ENCODE measurements around the gene THADA. TPM values are rescaled to one million over a fixed set of nuclear protein-coding genes. Genes with fewer than 3 reads are reported as not detected.

Gene THADA
- total and polyA plus RNA-seq, 4 experiments from 2014 or later: 20.3 to 44.8 (median 32.8) TPM

DNA sequence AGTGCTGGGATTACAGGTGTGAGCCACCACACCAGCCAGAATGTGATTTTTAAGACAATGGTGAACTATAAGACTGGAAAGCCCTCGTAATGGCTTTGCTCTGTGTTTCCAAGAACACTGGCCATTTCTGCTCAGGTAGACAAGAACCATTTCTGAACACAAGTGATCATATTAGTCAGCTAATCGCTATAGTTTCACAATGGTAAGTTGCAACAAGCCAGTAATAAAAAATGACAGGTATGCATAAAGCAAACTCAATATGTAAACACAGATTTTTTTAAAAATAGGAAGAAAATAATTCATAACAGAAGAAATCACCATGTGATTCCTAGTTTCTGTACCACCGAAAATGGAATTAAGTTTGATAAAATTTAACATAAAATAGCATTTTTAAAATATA is 166.5 kb downstream of the THADA start:
- Mint-ChIP-seq H3K9me3 (no peaks in the 10 kb centered on the region), H3K27me3 (no peaks in the 10 kb centered on the region), H3K27ac (no peak overlapping the region), H3K36me3 (peaks cover 27 to 31% of the 10 kb centered on the region in 2 donors), H3K4me3 (no peak overlapping the region), H3K4me1 (peaks cover 28 to 40% (median 32%) of the 10 kb centered on the region in 4 donors)
- no peak for DNase-seq
- Histone ChIP-seq H3K4me3 (ENCODE audit: low read length in 2 of 2) (no peak overlapping the region), H3K27me3 (ENCODE audit: insufficient read depth, low read length) (no peaks in the 10 kb centered on the region), H3K9me3 (ENCODE audit: control insufficient read depth in 1 of 2, low read length in 2 of 2) (no peaks in the 10 kb centered on the region), H3K27ac (ENCODE audit: low read depth, low read length) (no peak overlapping the region), H3K4me1 (ENCODE audit: insufficient read depth, low read length) (peaks cover 30% of the 10 kb centered on the region), H3K36me3 (ENCODE audit: insufficient read depth, low read length) (no peaks in the 10 kb centered on the region)
- POLR2A ChIA-PET (ENCODE audit: partially characterized antibody): no interaction called here
- CTCF ChIA-PET (ENCODE audit: partially characterized antibody): no interaction called here
- intact Hi-C loops (cut with micrococcal nuclease): loop anchor here (5.0 kb wide), 2 partner anchors 137 to 297 kb away; no protein-coding TSS in a partner anchor

DNA sequence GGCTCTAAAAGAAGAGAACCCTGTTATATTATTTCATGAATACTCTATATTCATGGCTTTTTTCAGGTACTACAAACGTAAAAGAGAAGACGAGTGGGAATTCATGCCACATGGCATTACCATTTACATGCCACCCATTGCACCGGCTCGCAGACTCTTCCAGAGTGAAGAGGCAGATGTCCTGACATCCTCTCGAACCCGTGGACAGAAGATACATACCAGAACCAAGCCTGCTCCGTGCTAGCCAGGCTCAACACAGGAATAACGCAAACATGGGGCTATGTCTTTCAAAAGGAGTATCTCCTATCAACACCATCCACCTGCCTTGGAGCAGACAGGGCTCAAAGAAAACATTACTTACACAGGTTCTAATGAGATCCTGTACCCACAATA is 168.8 kb downstream of the THADA start:
- Histone ChIP-seq H3K9me3 (ENCODE audit: control insufficient read depth in 1 of 2, low read length in 2 of 2) (no peaks in the 10 kb centered on the region), H3K4me3 (ENCODE audit: low read length in 2 of 2) (no peak overlapping the region), H3K27ac (ENCODE audit: low read depth, low read length) (peak overlapping the region; percentile 20), H3K36me3 (ENCODE audit: insufficient read depth, low read length) (no peaks in the 10 kb centered on the region), H3K27me3 (ENCODE audit: insufficient read depth, low read length) (no peaks in the 10 kb centered on the region), H3K4me1 (ENCODE audit: insufficient read depth, low read length) (peaks cover 39% of the 10 kb centered on the region)
- H3K4me3 Mint-ChIP-seq: peak overlapping the region in 5 of 8 donors; percentile 5 to 81 (median 44)
- H3K27me3 Mint-ChIP-seq: no peaks in the 10 kb centered on the region
- H3K27ac Mint-ChIP-seq: peak overlapping the region; percentile 3 to 92 (median 87)
- H3K9me3 Mint-ChIP-seq: no peaks in the 10 kb centered on the region
- CTCF ChIA-PET (ENCODE audit: partially characterized antibody): interaction anchor here (0.6 to 2.1 kb wide), 5 partner anchors 58 to 306 kb away, joined by 3 to 7 read pairs (median 3); no protein-coding TSS in a partner anchor
- POLR2A ChIA-PET (ENCODE audit: partially characterized antibody): interaction anchor here (0.6 to 2.6 kb wide), 16 partner anchors 8 to 616 kb away, joined by 3 to 13 read pairs (median 3); partner anchors contain the start of gene ZFP36L2
- intact Hi-C loops (cut with micrococcal nuclease): loop anchor here (5.0 kb wide), 2 partner anchors 135 to 295 kb away; no protein-coding TSS in a partner anchor
- peaks cover 32 to 44% (median 37%) of the 10 kb centered on the region in 4 donors for H3K4me1 Mint-ChIP-seq
- H3K36me3 Mint-ChIP-seq: peaks cover 23 to 24% of the 10 kb centered on the region in 2 donors
- DNase-seq: no peak

DNA sequence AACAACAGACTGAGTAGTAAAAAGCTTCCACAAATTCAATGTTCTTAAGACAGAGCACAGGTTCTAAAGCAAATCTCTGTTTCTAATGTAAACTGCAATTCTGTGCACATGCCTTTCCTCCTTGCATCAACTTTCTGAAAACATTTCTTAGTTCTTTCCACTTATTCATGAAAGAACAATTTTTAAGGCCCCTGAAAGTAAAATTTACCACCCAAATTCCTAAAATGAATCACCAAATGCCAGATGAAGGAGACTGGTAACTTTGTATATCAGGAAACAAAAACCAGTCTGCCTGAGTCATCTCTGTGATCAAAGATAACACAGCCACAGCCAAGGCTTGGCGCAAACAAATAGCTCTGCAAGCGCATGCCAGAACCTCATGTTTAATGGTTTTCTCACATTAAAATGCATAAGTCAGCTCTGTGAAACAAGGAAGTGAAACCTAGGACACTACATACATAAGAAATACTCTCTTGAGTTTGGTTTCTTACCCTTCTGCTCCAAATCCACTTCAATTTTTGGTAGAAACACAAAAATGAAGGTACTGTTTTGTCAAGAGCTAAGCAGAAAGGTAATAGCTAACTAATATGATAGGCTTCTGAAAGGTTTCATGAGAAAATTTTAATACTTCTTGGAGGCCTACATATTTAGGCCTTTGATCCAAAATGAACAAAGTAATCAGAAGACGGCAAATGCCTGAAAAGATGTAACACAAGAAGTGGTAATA is 169.4 kb downstream of the THADA start:
- Histone ChIP-seq H3K4me1 (ENCODE audit: insufficient read depth, low read length) (peaks cover 39% of the 10 kb centered on the region), H3K9me3 (ENCODE audit: control insufficient read depth in 1 of 2, low read length in 2 of 2) (no peaks in the 10 kb centered on the region), H3K27me3 (ENCODE audit: insufficient read depth, low read length) (no peaks in the 10 kb centered on the region), H3K4me3 (ENCODE audit: low read length in 2 of 2) (no peak overlapping the region), H3K27ac (ENCODE audit: low read depth, low read length) (peak overlapping the region; percentile 20), H3K36me3 (ENCODE audit: insufficient read depth, low read length) (no peaks in the 10 kb centered on the region)
- Mint-ChIP-seq H3K4me3 (peak overlapping the region; percentile 1 to 81 (median 51)), H3K9me3 (no peaks in the 10 kb centered on the region), H3K4me1 (peaks cover 32 to 44% (median 37%) of the 10 kb centered on the region in 4 donors), H3K27me3 (no peaks in the 10 kb centered on the region), H3K27ac (peak overlapping the region; percentile 3 to 92 (median 87)), H3K36me3 (peaks cover 24 to 26% of the 10 kb centered on the region in 2 donors)
- CTCF ChIA-PET (ENCODE audit: partially characterized antibody): interaction anchor here (0.6 to 2.1 kb wide), 5 partner anchors 58 to 305 kb away, joined by 3 to 7 read pairs (median 3); no protein-coding TSS in a partner anchor
- intact Hi-C loops (cut with micrococcal nuclease): loop anchor here (5.0 kb wide), 2 partner anchors 134 to 294 kb away; no protein-coding TSS in a partner anchor
- peak; percentile 56 to 77 (median 61) for DNase-seq
- POLR2A ChIA-PET (ENCODE audit: partially characterized antibody): interaction anchor here (0.6 to 2.6 kb wide), 16 partner anchors 8 to 616 kb away, joined by 3 to 13 read pairs (median 3); partner anchors contain the start of gene ZFP36L2

DNA sequence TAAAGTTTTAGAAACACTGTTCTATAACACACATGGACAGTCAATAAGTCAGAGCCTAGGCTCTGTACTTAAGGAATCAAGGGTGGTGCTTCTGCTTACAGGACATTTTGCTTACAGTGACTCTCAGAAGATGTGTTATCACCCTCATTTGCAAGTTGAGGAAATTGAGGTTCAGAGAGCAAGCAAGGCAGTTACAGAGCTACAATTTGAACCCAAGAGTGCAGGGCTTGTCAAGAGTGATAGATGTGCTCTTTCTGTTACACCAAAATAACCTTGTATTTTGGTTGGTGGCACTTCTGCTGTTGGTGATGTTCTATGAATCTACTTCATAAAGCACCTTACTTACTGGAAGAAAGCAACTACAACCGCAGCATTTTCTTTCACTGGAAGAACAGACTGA is 170.2 kb downstream of the THADA start:
- Mint-ChIP-seq H3K36me3 (peaks cover 23 to 25% of the 10 kb centered on the region in 2 donors), H3K4me3 (peak overlapping the region in 4 of 8 donors; percentile 8 to 26 (median 17)), H3K27ac (peak overlapping the region in 3 of 7 donors; percentile 64 to 86 (median 72)), H3K4me1 (peaks cover 30 to 40% (median 36%) of the 10 kb centered on the region in 4 donors), H3K27me3 (no peaks in the 10 kb centered on the region), H3K9me3 (no peaks in the 10 kb centered on the region)
- peaks cover 39% of the 10 kb centered on the region for H3K4me1 ChIP-seq (ENCODE audit: insufficient read depth, low read length)
- intact Hi-C loops (cut with micrococcal nuclease): loop anchor here (5.0 kb wide), 2 partner anchors 133 to 293 kb away; no protein-coding TSS in a partner anchor
- H3K27me3 ChIP-seq (ENCODE audit: insufficient read depth, low read length): no peaks in the 10 kb centered on the region
- ChIA-PET CTCF (ENCODE audit: partially characterized antibody) (interaction anchor here (1.3 to 2.1 kb wide), 4 partner anchors 59 to 291 kb away, joined by 3 to 7 read pairs (median 5); no protein-coding TSS in a partner anchor), POLR2A (ENCODE audit: partially characterized antibody) (interaction anchor here (1.3 to 2.6 kb wide), 3 partner anchors 11 to 199 kb away, joined by 3 to 13 read pairs (median 8); partner anchors contain the start of gene ZFP36L2)
- H3K9me3 ChIP-seq (ENCODE audit: control insufficient read depth in 1 of 2, low read length in 2 of 2): no peaks in the 10 kb centered on the region
- no peak overlapping the region for H3K27ac ChIP-seq (ENCODE audit: low read depth, low read length)
- no peak overlapping the region for H3K4me3 ChIP-seq (ENCODE audit: low read length in 2 of 2)
- no peak for DNase-seq
- H3K36me3 ChIP-seq (ENCODE audit: insufficient read depth, low read length): no peaks in the 10 kb centered on the region

DNA sequence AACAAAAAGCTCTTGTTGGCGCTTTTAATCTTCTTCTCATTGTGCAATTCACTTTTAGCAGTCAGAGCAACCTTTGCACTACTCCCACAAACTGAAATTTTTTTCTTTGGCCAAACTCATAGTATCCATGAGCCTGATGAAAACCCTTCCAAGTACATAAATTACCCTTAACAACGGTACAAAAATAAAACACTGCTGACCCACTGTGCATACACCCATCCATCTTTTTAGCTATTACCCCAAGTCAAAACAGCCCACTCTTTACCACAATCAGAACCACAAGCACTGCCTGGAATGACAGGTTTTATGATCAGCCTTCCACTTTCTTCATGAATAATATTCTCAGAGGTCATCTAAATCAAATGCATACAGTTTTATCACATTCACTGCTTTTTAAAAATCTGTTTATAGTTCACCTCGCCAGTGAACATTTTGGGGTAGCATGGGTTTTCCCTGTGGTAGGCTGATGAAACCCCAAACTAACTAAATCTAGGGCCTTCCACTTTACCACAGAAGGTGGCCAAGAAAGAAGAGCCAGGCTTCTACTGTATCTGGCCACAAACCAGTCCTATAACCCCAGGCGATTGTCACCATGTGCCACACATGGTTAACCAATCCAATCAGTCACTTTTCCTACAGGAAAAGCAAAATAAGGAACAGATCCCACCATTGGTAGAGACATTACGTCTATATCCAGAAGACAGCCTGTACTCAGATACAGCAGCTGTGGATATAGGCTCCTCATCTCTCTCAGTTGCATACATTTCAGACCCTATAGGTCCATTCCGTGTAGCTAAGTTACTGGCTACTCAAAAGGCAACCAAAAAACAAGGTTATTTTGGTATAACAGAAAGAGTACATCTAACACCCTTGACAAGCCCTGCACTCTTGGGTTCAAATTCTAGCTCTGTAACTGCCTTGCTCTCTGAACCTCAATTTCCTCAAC is 171.3 kb downstream of the THADA start:
- no peak for DNase-seq
- Mint-ChIP-seq H3K9me3 (no peaks in the 10 kb centered on the region), H3K36me3 (peaks cover 24 to 30% of the 10 kb centered on the region in 2 donors), H3K27ac (peak overlapping the region; percentile 31 to 86 (median 73)), H3K4me3 (peak overlapping the region in 7 of 8 donors; percentile 2 to 66 (median 26)), H3K27me3 (no peaks in the 10 kb centered on the region), H3K4me1 (peaks cover 30 to 40% (median 35%) of the 10 kb centered on the region in 4 donors)
- Histone ChIP-seq H3K27ac (ENCODE audit: low read depth, low read length) (no peak overlapping the region), H3K27me3 (ENCODE audit: insufficient read depth, low read length) (no peaks in the 10 kb centered on the region), H3K4me1 (ENCODE audit: insufficient read depth, low read length) (peaks cover 39% of the 10 kb centered on the region), H3K4me3 (ENCODE audit: low read length in 2 of 2) (no peak overlapping the region), H3K36me3 (ENCODE audit: insufficient read depth, low read length) (no peaks in the 10 kb centered on the region), H3K9me3 (ENCODE audit: control insufficient read depth in 1 of 2, low read length in 2 of 2) (no peaks in the 10 kb centered on the region)
- POLR2A ChIA-PET (ENCODE audit: partially characterized antibody): interaction anchor here (0.9 to 2.6 kb wide), 6 partner anchors 10 to 294 kb away, joined by 3 to 13 read pairs (median 4); partner anchors contain the start of gene ZFP36L2
- CTCF ChIA-PET (ENCODE audit: partially characterized antibody): interaction anchor here (1.3 to 1.6 kb wide), 3 partner anchors 16 to 195 kb away, joined by 3 to 6 read pairs (median 5); no protein-coding TSS in a partner anchor
- intact Hi-C loops (cut with micrococcal nuclease): loop anchor here (5.0 kb wide), 2 partner anchors 132 to 292 kb away; no protein-coding TSS in a partner anchor

DNA sequence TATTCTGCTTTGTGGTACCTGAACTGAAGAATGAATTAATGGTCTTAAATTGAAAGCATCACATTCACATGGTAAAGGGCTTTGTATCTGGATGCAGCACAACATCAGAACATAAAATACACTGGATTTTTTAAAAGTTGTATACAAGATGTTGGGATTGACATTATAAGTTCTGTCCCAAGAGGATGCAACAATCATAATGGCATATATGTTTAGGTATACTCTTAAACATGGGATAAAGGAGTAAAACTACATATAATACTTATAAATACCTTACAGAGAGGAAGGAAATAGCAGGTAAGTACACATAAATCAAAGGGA is 171.9 kb downstream of the THADA start:
- Mint-ChIP-seq H3K36me3 (peaks cover 28 to 34% of the 10 kb centered on the region in 2 donors), H3K27ac (peak overlapping the region in 6 of 7 donors; percentile 4 to 86 (median 51)), H3K4me1 (peaks cover 30 to 40% (median 35%) of the 10 kb centered on the region in 4 donors), H3K9me3 (no peaks in the 10 kb centered on the region), H3K4me3 (peak overlapping the region in 6 of 8 donors; percentile 2 to 66 (median 26)), H3K27me3 (no peaks in the 10 kb centered on the region)
- intact Hi-C loops (cut with micrococcal nuclease): no loop called here
- Histone ChIP-seq H3K4me3 (ENCODE audit: low read length in 2 of 2) (no peak overlapping the region), H3K27me3 (ENCODE audit: insufficient read depth, low read length) (no peaks in the 10 kb centered on the region), H3K36me3 (ENCODE audit: insufficient read depth, low read length) (no peaks in the 10 kb centered on the region), H3K4me1 (ENCODE audit: insufficient read depth, low read length) (peaks cover 39% of the 10 kb centered on the region), H3K27ac (ENCODE audit: low read depth, low read length) (no peak overlapping the region), H3K9me3 (ENCODE audit: control insufficient read depth in 1 of 2, low read length in 2 of 2) (no peaks in the 10 kb centered on the region)
- ChIA-PET POLR2A (ENCODE audit: partially characterized antibody) (interaction anchor here (0.6 to 2.0 kb wide), 5 partner anchors 9 to 294 kb away, joined by 3 to 5 read pairs (median 4); no protein-coding TSS in a partner anchor), CTCF (ENCODE audit: partially characterized antibody) (interaction anchor here (1.3 to 1.6 kb wide), 2 partner anchors 17 to 195 kb away, joined by 5 to 6 read pairs; no protein-coding TSS in a partner anchor)
- DNase-seq: no peak
